Suprapubic skin (tissue), 4 donors: ENCODE measurements around the gene INSYN2B.

Source experiments
- EP300 ChIP-seq: sonication (generic); formaldehyde crosslinking; IDR thresholded peaks from one replicate; pipeline ENCODE4 v1.6.1; 2017; ENCODE audit warnings: antibody characterized with exemption
- POLR2A ChIP-seq, 2 donors: fragments of 450-650 bp; IDR thresholded peaks; one replicate each; pipeline ENCODE4 v1.6.1; 2017; ENCODE audit warnings: antibody characterized with exemption in 2 of 2, mild to moderate bottlenecking in 2 of 2, moderate library complexity in 2 of 2
- POLR2AphosphoS5 ChIP-seq, 3 donors: sonication (generic); formaldehyde crosslinking; IDR thresholded peaks; one replicate each; pipeline ENCODE4 v1.6.1; 2017; ENCODE audit warnings: antibody characterized with exemption in 3 of 3
- TF ChIP-seq, protein P1 (sequence below), 2 donors: fragments of 200-600 bp in 1 of 2; fragments of 450-650 bp in 1 of 2; sonication (generic) in 1 of 2; IDR thresholded peaks; one replicate each; pipeline ENCODE4 v1.5.1; 2016 to 2019; ENCODE audit warnings: antibody characterized with exemption in 2 of 2, mild to moderate bottlenecking in 1 of 2, moderate library complexity in 1 of 2

GRCh38 chr5:169944115-169944514 lies 36.2 kb downstream of the INSYN2B start:
- TF ChIP-seq, protein P1, sequence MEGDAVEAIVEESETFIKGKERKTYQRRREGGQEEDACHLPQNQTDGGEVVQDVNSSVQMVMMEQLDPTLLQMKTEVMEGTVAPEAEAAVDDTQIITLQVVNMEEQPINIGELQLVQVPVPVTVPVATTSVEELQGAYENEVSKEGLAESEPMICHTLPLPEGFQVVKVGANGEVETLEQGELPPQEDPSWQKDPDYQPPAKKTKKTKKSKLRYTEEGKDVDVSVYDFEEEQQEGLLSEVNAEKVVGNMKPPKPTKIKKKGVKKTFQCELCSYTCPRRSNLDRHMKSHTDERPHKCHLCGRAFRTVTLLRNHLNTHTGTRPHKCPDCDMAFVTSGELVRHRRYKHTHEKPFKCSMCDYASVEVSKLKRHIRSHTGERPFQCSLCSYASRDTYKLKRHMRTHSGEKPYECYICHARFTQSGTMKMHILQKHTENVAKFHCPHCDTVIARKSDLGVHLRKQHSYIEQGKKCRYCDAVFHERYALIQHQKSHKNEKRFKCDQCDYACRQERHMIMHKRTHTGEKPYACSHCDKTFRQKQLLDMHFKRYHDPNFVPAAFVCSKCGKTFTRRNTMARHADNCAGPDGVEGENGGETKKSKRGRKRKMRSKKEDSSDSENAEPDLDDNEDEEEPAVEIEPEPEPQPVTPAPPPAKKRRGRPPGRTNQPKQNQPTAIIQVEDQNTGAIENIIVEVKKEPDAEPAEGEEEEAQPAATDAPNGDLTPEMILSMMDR (IDR thresholded peaks at IDR 0.05): no peak
- TF ChIP-seq EP300: no peak
- TF ChIP-seq POLR2A (IDR thresholded peaks at IDR 0.05): no peak
- TF ChIP-seq POLR2AphosphoS5 (IDR thresholded peaks at IDR 0.05): no peak
